Measurements from ENCODE around the gene LCN6.

Gene LCN6

GRCh38 chr9:136732444-136733178, 15.7 kb downstream of the LCN6 start:
- intact Hi-C loops (cut with DNase I) = no loop called here
- DNase-seq = no peak

- no peak for DNase-seq
- intact Hi-C loops (cut with DNase I) = no loop called here
These were observed 18.4 kb downstream of the LCN6 start for GRCh38 chr9:136729926-136730325.

- intact Hi-C loops (cut with DNase I) = no loop called here
These were observed 19.2 kb downstream of the LCN6 start for GRCh38 chr9:136729144-136729543.

DNA sequence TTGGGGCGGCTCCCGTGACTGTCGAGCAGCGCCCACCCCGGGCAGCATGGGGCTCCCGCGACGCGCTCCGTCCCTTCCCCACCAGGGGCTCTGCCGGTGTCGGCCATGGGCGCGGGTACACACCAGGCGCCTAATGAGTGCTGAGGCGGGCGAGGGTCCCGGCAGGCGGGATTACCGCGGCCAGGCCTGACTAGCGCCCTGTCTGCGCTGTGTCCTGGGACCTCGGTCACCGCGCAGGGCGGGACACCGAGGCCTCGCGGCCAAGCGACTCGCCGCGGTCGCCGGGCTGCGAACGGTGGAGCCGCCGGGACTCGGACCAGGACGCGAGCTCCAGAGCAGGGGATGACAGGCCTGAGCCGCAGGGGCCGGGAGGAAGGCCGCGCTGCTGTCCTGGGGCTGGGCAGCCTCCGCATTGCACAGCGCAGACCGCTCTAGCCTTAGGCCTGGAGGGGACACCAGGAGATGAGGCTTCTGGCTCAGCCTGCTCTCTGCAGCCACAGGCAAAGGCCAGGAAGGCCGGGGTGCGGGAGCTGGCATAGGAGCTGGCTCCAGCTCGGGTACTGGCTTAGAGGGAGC, 19.7 kb downstream of the LCN6 start:
- DNase-seq = no peak
- intact Hi-C loops (cut with DNase I) = no loop called here

More at GRCh38 chr9:136729144-136729543, 19.2 kb downstream of the LCN6 start:
- peak in 3 of 10 donors; percentile 40 to 91 (median 82) for DNase-seq

GRCh38 chr9:136728080-136728547, 20.2 kb downstream of the LCN6 start:
- intact Hi-C loops (cut with DNase I) = no loop called here
- peak; percentile 79 to 97 (median 86) for DNase-seq

- DNase-seq = no peak
- intact Hi-C loops (cut with DNase I) = no loop called here
These were observed 21.6 kb downstream of the LCN6 start for GRCh38 chr9:136726631-136727191.

- no peak for DNase-seq
- intact Hi-C loops (cut with DNase I) = no loop called here
These were observed 22.2 kb downstream of the LCN6 start for GRCh38 chr9:136726118-136726517.

DNA sequence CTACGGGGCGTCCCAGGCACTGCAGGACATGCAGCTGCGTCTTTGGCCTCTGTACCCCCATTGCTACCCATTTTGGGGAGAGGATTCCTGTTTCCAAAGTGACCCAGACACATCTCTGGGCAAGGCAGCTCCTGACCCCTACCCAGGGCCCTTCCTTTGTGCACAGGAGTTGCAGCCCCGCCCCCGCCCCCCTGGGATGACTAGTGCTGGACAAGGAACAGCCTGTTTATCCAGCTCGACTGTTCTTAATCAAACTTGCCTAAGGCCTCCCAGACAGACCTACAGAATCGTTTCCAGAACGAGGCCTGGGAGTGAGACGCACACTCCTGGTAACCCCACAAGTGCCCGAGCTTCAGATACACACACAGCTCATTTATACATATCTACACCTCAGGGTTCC, 22.7 kb downstream of the LCN6 start:
- intact Hi-C loops (cut with DNase I) = no loop called here
- no peak for DNase-seq

DNA sequence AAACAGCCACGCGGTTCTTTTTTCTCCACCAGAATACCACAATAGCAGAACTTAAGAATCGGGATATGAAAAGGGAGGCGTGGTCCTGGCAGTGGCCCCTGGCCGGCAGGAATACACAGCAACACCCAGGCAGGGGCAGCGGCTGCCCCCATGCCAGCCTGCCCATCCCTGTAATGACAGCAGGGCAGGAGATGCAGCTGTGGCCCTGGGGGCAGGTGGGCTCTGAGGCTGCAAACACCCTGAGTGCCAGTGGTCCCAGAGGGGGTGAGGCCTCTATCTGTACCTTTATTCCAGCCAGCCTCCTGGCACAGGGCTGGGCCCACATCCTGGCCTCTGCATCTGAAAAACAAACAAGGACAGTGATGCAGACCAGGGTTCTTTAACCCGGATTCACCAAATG, 23.6 kb downstream of the LCN6 start:
- intact Hi-C loops (cut with DNase I) = no loop called here
- DNase-seq = no peak

DNA sequence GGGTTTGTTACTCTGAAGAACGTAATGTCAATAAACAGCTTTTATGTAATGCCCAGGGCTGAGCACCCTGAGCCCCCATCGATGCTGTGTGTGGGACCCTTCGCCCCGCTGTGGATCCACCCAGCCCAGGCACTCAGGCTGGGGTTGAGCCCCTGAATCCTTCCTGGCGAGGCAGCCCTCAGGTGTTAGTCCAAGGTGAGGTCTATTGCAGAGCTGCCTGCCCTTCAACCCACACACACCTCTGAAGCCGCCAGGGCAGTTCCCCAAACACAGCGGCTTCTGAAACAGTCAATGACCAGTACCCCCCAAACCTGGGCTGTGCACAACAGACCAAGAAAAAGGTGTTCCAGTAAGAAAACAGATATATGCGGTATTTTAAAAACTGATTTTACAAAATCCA, 24.3 kb downstream of the LCN6 start:
- DNase-seq = no peak
- intact Hi-C loops (cut with DNase I) = no loop called here

DNA sequence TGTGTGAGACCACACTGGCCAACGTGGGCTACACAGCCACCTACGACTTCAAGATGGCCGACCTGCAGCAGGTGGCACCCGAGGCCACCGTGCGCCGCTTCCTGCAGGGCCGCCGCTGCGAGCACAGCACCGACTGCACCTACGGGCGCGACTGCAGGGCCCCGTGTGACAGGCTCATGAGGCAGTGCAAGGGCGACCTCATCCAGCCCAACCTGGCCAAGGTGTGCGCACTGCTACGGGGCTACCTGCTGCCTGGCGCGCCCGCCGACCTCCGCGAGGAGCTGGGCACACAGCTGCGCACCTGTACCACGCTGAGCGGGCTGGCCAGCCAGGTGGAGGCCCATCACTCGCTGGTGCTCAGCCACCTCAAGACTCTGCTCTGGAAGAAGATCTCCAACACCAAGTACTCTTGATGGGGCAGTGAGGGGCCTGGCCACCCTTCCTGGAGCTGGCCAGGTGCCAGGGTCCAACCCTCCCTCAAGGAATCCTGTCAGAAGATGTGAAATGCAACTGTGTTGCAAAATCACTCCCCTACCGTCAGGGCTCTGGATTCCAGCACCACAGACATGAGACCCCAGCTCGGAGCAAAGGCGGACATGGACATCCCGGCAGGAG, 24.9 kb downstream of the LCN6 start:
- DNase-seq = no peak
- intact Hi-C loops (cut with DNase I) = no loop called here

- intact Hi-C loops (cut with DNase I) = no loop called here
- no peak for DNase-seq
These were observed 25.4 kb downstream of the LCN6 start for GRCh38 chr9:136722969-136723356.

GRCh38 chr9:136722093-136722968, 26.0 kb downstream of the LCN6 start:
- intact Hi-C loops (cut with DNase I) = no loop called here
- DNase-seq = no peak

DNA sequence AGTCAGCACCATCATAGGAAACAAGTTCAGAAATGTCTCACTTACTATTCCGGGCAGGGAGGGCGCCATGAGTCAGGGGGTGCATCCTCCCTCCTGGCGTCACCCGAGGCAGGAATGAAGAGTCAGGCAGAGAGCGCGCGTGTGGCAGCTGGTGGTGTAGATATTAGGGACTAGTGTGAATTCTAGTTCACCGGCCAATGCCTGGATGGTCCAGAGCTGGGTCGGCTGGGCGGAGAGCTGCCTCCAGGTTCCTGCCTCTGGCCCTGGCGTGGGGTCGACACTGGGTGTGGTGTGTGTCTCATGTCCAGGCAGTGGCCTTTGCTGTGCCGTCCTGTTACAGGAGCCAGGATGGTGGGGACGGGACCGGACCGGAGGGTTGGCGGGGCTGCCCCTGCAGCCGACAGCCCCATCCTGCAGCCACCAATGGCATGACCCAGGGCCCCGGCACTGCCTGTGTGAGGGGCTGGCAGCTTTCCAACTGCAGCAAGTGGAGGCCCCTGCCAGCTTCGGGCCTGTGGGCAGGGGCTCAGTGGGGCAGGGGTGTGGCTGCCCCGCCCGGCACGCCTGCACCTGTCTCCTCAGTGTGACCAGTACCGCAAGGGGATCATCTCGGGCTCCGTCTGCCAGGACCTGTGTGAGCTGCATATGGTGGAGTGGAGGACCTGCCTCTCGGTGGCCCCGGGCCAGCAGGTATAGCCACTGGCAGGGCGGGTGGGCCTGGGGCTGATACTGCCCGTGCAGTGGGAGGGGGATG, 26.8 kb downstream of the LCN6 start:
- intact Hi-C loops (cut with DNase I) = no loop called here
- DNase-seq = no peak

GRCh38 chr9:136720898-136721338, 27.4 kb downstream of the LCN6 start:
- intact Hi-C loops (cut with DNase I) = no loop called here
- DNase-seq = no peak

- intact Hi-C loops (cut with DNase I) = no loop called here
These were observed 28.0 kb downstream of the LCN6 start for GRCh38 chr9:136720251-136720897.

DNA sequence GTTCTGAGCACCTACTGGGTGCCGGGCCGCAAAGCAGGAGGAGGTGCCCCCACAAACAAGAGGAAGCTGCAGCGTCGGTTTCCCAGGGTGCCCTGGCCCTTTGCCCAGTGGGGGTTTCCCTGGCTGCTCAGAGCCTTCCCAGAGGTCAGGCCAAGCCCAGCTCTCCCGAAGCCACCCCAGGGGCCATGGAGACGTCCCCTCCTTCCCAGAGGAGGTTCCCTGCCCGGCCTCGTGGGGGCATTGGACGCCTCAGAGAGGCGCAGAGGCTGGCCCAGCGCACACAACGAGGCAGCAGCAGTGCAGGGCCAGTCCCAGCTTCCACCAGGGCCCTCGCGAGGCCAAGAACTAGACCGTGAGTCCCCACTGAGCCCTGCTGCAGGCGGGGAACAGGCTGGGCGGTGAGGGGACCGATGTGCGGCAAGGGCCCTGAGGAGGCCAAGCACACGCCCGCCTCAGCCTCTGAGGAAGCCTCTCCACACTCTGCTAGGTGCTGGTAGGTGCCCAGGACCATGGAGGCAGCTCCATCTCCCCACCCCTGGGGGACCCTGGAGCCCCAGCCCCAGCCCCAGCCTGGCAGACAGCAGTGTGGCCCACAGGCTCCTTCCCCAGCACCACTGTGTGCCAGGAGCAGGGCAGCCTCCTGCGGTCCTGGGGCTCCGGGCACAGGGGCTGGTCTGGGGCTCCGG, 29.0 kb downstream of the LCN6 start:
- no peak for DNase-seq
- intact Hi-C loops (cut with DNase I) = no loop called here

More at GRCh38 chr9:136720251-136720897, 28.0 kb downstream of the LCN6 start:
- DNase-seq = no peak

- intact Hi-C loops (cut with DNase I) = no loop called here
- no peak for DNase-seq
These were observed 29.8 kb downstream of the LCN6 start for GRCh38 chr9:136718345-136719194.

Data from posterior cingulate gyrus (tissue), 11 donors.